HEK293T (cell line): ENCODE data around the gene PPP1R15B.

Source experiments
- CTCF ChIA-PET: fragments of 350-600 bp; formaldehyde crosslinking; extraction: SDS; loops from one replicate; lab custom pipeline; 2021; ENCODE audit warnings: antibody characterized with exemption, inconsistent platforms; lab: Yijun Ruan, JAX
- POLR2A ChIA-PET: fragments of 350-600 bp; formaldehyde crosslinking; extraction: SDS; loops from one replicate; lab custom pipeline; 2020; ENCODE audit warnings: antibody characterized with exemption, inconsistent platforms; lab: Yijun Ruan, JAX
- DNase-seq: peaks from one replicate; pipeline ENCODE4 v3.0.0; 2012; ENCODE audit warnings: mixed read lengths; ENCODE audit errors: extremely low spot score
- ARNT ChIP-seq: fragments of 450-650 bp; IDR thresholded peaks from 2 replicates; pipeline ENCODE4 v1.6.1; 2017; ENCODE audit warnings: mild to moderate bottlenecking
- BHLHE40 ChIP-seq: fragments of 450-650 bp; IDR thresholded peaks from 2 replicates; pipeline ENCODE4 v1.6.1; 2016; ENCODE audit warnings: mild to moderate bottlenecking, moderate library complexity, borderline replicate concordance
- CTBP1 ChIP-seq: fragments of 450-650 bp; IDR thresholded peaks from 2 replicates; pipeline ENCODE4 v1.6.1; 2016; ENCODE audit warnings: borderline replicate concordance
- ELF4 ChIP-seq: fragments of 450-650 bp; IDR thresholded peaks from 2 replicates; pipeline ENCODE4 v1.6.1; 2017; ENCODE audit warnings: antibody characterized with exemption
- FOXA1 ChIP-seq: fragments of 450-650 bp; IDR thresholded peaks from 2 replicates; pipeline ENCODE4 v1.6.1; 2016; ENCODE audit warnings: mild to moderate bottlenecking
- FOXK2 ChIP-seq: fragments of 450-650 bp; IDR thresholded peaks from 2 replicates; pipeline ENCODE4 v1.6.1; 2016; ENCODE audit warnings: mild to moderate bottlenecking
- FOXM1 ChIP-seq: fragments of 450-650 bp; IDR thresholded peaks from 2 replicates; pipeline ENCODE4 v1.6.1; 2017; ENCODE audit warnings: mild to moderate bottlenecking, borderline replicate concordance
- HDGF ChIP-seq: fragments of 450-650 bp; IDR thresholded peaks from 2 replicates; pipeline ENCODE4 v1.6.1; 2017; ENCODE audit warnings: antibody characterized with exemption, borderline replicate concordance
- L3MBTL2 ChIP-seq: fragments of 450-650 bp; conservative IDR thresholded peaks from 2 replicates; pipeline ENCODE4 v1.6.1; 2016; ENCODE audit warnings: mild to moderate bottlenecking
- LEF1 ChIP-seq: fragments of 450-650 bp; IDR thresholded peaks from 2 replicates; pipeline ENCODE4 v1.6.1; 2017; ENCODE audit warnings: mild to moderate bottlenecking, borderline replicate concordance
- NFRKB ChIP-seq: fragments of 450-650 bp; IDR thresholded peaks from 2 replicates; pipeline ENCODE4 v1.6.1; 2016; ENCODE audit warnings: mild to moderate bottlenecking, moderate library complexity
- SP1 ChIP-seq: fragments of 450-650 bp; IDR thresholded peaks from 2 replicates; pipeline ENCODE4 v1.6.1; 2017
- SUZ12 ChIP-seq: fragments of 450-650 bp; IDR thresholded peaks from 2 replicates; pipeline ENCODE4 v1.6.1; 2016; ENCODE audit warnings: mild to moderate bottlenecking
- TARDBP ChIP-seq: fragments of 450-650 bp; IDR thresholded peaks from 2 replicates; pipeline ENCODE4 v1.6.1; 2016
- ZNF384 ChIP-seq: fragments of 450-650 bp; IDR thresholded peaks from 2 replicates; pipeline ENCODE4 v1.6.1; 2016
- TF ChIP-seq, protein P1 (sequence below): fragments of 450-650 bp; IDR thresholded peaks from 2 replicates; pipeline ENCODE4 v1.6.1; 2016

PPP1R15B gene

DNA sequence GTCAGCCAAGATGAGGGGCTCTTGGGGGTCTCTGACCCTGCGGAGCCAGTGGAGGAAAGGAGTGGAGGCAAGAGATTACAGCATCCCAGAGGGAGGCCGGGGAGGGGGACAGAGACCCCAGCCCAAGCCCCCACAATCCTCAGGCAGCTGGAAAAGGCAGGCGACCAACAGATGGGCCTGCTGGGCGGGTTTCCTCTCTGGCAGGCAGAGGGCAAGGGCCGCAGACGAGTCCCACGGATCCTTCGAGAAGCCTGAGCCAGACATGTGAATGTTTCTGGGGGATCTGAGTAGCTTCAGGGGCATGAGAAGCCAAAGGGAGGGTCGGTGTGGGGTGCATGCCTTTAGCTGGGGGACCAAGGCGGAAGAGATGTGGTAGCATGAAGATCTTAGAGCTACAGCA is 49.8 kb downstream of the PPP1R15B start:
- ChIA-PET POLR2A (interaction anchor here (2.6 kb wide), 1 partner anchor 210 kb away, joined by 9 read pairs; the partner anchor contains the start of gene ETNK2), CTCF (interaction anchor here (0.8 to 3.5 kb wide), 5 partner anchors 37 to 234 kb away, joined by 4 to 23 read pairs (median 5); no protein-coding TSS in a partner anchor)
- no peak for DNase-seq
- TF ChIP-seq ZNF384 (no peak), BHLHE40 (no peak), SP1 (no peak)
- TF ChIP-seq, protein P1, sequence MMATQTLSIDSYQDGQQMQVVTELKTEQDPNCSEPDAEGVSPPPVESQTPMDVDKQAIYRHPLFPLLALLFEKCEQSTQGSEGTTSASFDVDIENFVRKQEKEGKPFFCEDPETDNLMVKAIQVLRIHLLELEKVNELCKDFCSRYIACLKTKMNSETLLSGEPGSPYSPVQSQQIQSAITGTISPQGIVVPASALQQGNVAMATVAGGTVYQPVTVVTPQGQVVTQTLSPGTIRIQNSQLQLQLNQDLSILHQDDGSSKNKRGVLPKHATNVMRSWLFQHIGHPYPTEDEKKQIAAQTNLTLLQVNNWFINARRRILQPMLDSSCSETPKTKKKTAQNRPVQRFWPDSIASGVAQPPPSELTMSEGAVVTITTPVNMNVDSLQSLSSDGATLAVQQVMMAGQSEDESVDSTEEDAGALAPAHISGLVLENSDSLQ: no peak

DNA sequence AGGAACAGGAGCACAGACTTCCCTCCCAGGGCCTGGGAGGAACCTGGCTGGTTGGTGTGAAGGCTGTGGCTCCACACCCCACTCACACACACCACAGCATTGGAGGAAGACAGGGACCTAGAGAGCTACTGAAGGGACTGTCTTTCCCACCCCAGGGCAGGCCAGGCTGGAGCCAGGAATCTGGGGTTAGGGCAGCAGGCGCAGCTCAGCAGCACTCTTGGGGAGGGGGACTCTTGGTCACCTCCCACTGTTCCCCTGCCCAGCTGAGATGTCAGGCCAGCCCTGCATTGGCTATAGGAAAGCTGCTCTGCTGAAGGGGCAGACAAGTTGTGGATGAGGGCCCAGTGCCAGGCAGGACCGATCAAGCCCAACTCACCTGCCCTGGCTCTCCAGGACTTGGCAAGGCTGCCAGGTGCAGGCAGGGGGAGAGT is 50.3 kb downstream of the PPP1R15B start:
- ChIA-PET POLR2A (interaction anchor here (1.1 to 2.6 kb wide), 2 partner anchors 194 to 210 kb away, joined by 3 to 9 read pairs; partner anchors contain the start of gene ETNK2), CTCF (interaction anchor here (0.8 to 1.9 kb wide), 2 partner anchors 10 to 103 kb away, joined by 4 to 7 read pairs; no protein-coding TSS in a partner anchor)

DNA sequence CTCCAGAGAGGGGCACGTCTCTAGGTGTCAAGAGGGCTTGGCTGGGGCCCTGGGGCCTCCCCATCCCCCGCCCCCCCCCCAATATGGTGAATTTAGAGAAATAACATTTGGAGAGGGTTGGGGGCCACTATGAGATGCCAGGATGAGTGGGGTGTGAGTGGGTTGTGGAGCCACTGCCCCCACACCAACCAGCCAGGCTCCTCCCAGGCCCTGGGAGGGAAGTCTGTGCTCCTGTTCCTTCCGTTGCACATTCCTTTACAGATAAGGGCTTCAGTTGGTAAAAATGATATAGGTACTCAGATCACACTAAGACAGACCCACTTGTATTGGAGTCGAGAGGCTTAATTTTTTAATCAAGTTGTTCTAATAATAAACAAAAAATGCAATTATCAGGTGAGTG is 51.3 kb downstream of the PPP1R15B start:
- POLR2A ChIA-PET: interaction anchor here (1.1 to 2.6 kb wide), 2 partner anchors 193 to 209 kb away, joined by 3 to 9 read pairs; partner anchors contain the start of gene ETNK2
- TF ChIP-seq SP1 (no peak), FOXM1 (no peak), LEF1 (no peak), ZNF384 (no peak), ARNT (no peak), FOXK2 (no peak), FOXA1 (no peak), HDGF (no peak), BHLHE40 (no peak), NFRKB (no peak), CTBP1 (no peak), SUZ12 (no peak), TARDBP (no peak), L3MBTL2 (no peak), ELF4 (no peak)
- TF ChIP-seq, protein P1: no peak
- CTCF ChIA-PET: interaction anchor here (0.6 to 1.9 kb wide), 4 partner anchors 10 to 102 kb away, joined by 3 to 7 read pairs (median 3); no protein-coding TSS in a partner anchor

More for the DNA sequence above, 50.3 kb downstream of the PPP1R15B start:
- TF ChIP-seq NFRKB: no peak
- TF ChIP-seq, protein P1: no peak
- TF ChIP-seq FOXA1: no peak
- no peak for TF ChIP-seq FOXK2
- no peak for TF ChIP-seq L3MBTL2
- no peak for TF ChIP-seq HDGF
- TF ChIP-seq SUZ12: no peak
- DNase-seq: no peak

DNA sequence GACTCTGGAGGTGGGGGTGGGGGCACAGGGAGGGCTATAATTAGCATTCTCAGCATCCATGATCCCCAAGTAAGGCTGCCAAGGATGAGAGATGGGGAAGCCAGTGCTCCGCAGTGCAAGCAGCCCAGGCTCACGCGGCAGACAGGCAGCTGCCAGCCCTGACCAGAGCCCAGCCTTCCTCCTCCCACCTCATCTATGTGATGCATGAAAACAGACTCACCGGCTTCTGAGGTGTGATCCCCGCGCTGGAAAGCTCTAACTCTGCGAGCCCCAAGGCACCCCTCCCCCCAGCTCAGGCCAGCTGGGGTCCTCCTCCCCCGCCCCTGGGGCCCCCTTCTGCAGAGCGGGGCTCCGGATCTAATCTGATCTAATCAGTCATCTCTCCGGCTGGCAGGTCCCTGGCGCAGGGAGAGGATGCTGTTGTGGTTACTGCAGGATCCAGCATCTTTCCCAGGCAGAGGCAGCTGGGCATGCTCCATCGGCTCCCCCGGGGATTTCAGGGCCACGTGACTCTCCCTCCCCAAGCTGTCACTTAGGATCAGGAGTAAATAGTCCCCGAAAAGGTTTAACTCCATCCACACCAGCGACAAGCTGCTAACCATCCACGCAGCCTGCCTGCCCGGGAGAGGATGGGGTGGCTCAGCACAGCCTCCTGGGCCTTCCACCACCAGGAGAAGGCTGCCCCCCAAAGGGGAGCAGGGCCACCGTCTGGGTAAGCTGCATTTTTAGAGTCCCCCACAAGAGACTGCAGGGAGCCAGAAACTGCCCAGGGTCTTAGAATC is 52.0 kb downstream of the PPP1R15B start, which contains the start of gene PLEKHA6:
Gene PLEKHA6 (minus strand): TSS at position 456 of the 782 bp plus-strand sequence. CDS start 86,202 bp downstream, outside the sequence.
- DNase-seq: no peak
- TF ChIP-seq NFRKB (no peak), SP1 (no peak), FOXK2 (no peak), ZNF384 (no peak), LEF1 (no peak), ARNT (no peak), FOXM1 (no peak), TARDBP (no peak), L3MBTL2 (no peak), BHLHE40 (no peak), HDGF (no peak), FOXA1 (no peak), SUZ12 (no peak)
- TF ChIP-seq, protein P1: no peak
- ChIA-PET POLR2A (interaction anchor here (1.1 to 2.6 kb wide), 2 partner anchors 193 to 208 kb away, joined by 3 to 9 read pairs; partner anchors contain the start of gene ETNK2), CTCF (interaction anchor here (0.6 to 1.9 kb wide), 6 partner anchors 10 to 106 kb away, joined by 3 to 7 read pairs (median 3); no protein-coding TSS in a partner anchor)

More for the DNA sequence above, 51.3 kb downstream of the PPP1R15B start:
- DNase-seq: no peak

DNA sequence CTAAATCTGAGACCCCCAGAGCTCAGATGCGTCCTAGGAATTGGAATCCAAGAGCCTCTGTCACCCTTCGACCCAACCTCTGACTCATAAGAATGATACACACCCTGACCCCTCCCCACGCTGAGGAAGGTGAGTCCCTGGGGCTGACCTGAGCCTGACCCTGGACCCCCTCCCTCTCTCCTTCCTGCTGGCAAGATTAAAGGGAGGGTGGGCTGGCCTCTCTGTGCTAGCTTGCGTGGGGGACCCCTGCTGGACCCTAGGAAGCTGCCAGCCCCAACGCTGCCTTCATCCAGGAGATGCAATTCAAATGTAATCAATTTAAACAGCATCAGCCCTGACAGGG is 52.5 kb downstream of the PPP1R15B start:
- TF ChIP-seq CTBP1: no peak
- TF ChIP-seq, protein P1: no peak
- CTCF ChIA-PET: interaction anchor here (0.9 to 1.6 kb wide), 2 partner anchors 101 to 105 kb away, joined by 3 to 4 read pairs; no protein-coding TSS in a partner anchor
- no peak for DNase-seq
- POLR2A ChIA-PET: no interaction called here
